Breast epithelium (tissue), 3 donors: ENCODE measurements around the gene FCGR2B.

Experiments
- POLR2A ChIP-seq: fragments of 450-650 bp; IDR thresholded peaks from one replicate; pipeline ENCODE4 v1.6.1; 2016; ENCODE audit warnings: antibody characterized with exemption, mild to moderate bottlenecking, moderate library complexity
- TF ChIP-seq, protein P1 (sequence below), 3 donors: fragments of 450-650 bp; IDR thresholded peaks; one replicate each; pipeline ENCODE4 v1.5.1; 2016 to 2017; ENCODE audit warnings: antibody characterized with exemption in 3 of 3, mild to moderate bottlenecking in 3 of 3, moderate library complexity in 3 of 3

DNA sequence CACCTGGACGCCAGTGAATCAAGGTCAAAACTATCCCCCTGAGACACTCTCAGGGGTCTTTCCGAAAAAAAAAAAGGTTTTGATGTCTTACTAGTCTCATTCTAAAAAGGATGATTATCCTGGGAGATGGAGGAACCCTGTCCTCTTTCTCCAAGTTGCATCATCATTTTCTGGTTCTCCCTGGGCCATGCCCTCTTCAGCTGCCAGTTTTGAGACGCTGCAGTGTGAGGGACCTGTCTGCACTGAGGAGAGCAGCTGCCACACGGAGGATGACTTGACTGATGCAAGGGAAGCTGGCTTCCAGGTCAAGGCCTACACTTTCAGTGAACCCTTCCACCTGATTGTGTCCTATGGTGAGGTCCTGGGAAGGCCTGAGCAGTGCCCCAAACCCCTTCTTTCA, 47.6 kb downstream of the FCGR2B start:
- TF ChIP-seq, protein P1, sequence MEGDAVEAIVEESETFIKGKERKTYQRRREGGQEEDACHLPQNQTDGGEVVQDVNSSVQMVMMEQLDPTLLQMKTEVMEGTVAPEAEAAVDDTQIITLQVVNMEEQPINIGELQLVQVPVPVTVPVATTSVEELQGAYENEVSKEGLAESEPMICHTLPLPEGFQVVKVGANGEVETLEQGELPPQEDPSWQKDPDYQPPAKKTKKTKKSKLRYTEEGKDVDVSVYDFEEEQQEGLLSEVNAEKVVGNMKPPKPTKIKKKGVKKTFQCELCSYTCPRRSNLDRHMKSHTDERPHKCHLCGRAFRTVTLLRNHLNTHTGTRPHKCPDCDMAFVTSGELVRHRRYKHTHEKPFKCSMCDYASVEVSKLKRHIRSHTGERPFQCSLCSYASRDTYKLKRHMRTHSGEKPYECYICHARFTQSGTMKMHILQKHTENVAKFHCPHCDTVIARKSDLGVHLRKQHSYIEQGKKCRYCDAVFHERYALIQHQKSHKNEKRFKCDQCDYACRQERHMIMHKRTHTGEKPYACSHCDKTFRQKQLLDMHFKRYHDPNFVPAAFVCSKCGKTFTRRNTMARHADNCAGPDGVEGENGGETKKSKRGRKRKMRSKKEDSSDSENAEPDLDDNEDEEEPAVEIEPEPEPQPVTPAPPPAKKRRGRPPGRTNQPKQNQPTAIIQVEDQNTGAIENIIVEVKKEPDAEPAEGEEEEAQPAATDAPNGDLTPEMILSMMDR (IDR thresholded peaks at IDR 0.05): no peak
- no peak for TF ChIP-seq POLR2A
